ENCODE results near the gene MZF1. TPM values are rescaled to one million over a fixed set of nuclear protein-coding genes. Genes with fewer than 3 reads are reported as not detected.

Gene MZF1
- total and polyA plus RNA-seq, 2 donors (not counting 3 experiments of a cell fraction or from before 2014, with no cell fraction given): 26.4 to 30.8 TPM

- Histone ChIP-seq H3K27ac (ENCODE audit: insufficient read depth, low read depth, low read length) (no peak overlapping the region), H4K20me1 (replicated peaks; ENCODE audit: control insufficient read depth, extremely low read depth, insufficient read depth, low read length) (no peaks in the 10 kb centered on the region), H3K9me1 (replicated peaks; ENCODE audit: control insufficient read depth, extremely low read depth, insufficient read depth, low read length) (no peaks in the 10 kb centered on the region), H3K27me3 (ENCODE audit: control insufficient read depth in 2 of 2, insufficient read depth in 2 of 2, low read length in 2 of 2) (peaks cover 11 to 22% of the 10 kb centered on the region in 2 experiments), H3K4me3 (replicated peaks in 1 of 3; ENCODE audit: insufficient read depth in 1 of 3, low read depth in 1 of 3, low read length in 3 of 3) (no peak overlapping the region), H2AFZ (ENCODE audit: low read depth, low read length) (no peak overlapping the region), H3K9ac (replicated peaks; ENCODE audit: extremely low read depth, insufficient read depth, low read length) (no peak overlapping the region), H3K36me3 (ENCODE audit: control insufficient read depth in 2 of 2, extremely low read depth in 1 of 2, insufficient read depth in 2 of 2, low read length in 2 of 2) (peaks cover 5 to 10% of the 10 kb centered on the region in 2 experiments), H3K4me2 (ENCODE audit: insufficient read depth, low read length) (no peak overlapping the region), H3K79me2 (ENCODE audit: control insufficient read depth, insufficient read depth, low read length) (peaks cover 22% of the 10 kb centered on the region), H3K4me1 (ENCODE audit: control insufficient read depth, extremely low read depth, insufficient read depth, low read length) (peaks cover 34% of the 10 kb centered on the region), H3K9me3 (replicated peaks; ENCODE audit: control insufficient read depth, insufficient read depth, low read length) (no peaks in the 10 kb centered on the region)
- intact Hi-C loops (cut with micrococcal nuclease) (no loop called here), dilution Hi-C loops (cut with MboI; ENCODE audit: extremely low pct_ligation_motif_present, low sequenced_read_pairs) (no loop called here)
- POLR2A ChIA-PET: interaction anchor here (1.1 kb wide), 1 partner anchor 17 kb away, joined by 3 read pairs; the partner anchor contains the start of gene TRIM28
- DNase-seq (ENCODE audit: low read depth, low spot score) (no peak), FAIRE-seq (no peak)
- CTCF ChIA-PET: interaction anchor here (1.5 to 2.2 kb wide), 2 partner anchors 41 to 47 kb away, joined by 7 to 13 read pairs; partner anchors contain the start of gene ZBTB45
- no peak for TF ChIP-seq FOS (IDR thresholded peaks at IDR 0.05; ENCODE audit: borderline replicate concordance, insufficient read depth, low read length)
- TF ChIP-seq POLR2A (IDR thresholded peaks at IDR 0.05; ENCODE audit: low read depth, low read length): no peak
- TF ChIP-seq MYC (IDR thresholded peaks at IDR 0.05; ENCODE audit: low read depth, low read length): no peak
- TF ChIP-seq EZH2 (IDR thresholded peaks at IDR 0.05; ENCODE audit: borderline replicate concordance, low read depth, low read length, severe bottlenecking): no peak
- no peak for TF ChIP-seq CTCF (IDR thresholded peaks at IDR 0.05; ENCODE audit: extremely low read depth in 1 of 2, insufficient read depth in 1 of 2, low read depth in 1 of 2, low read length in 2 of 2)
- TF ChIP-seq JUN (IDR thresholded peaks at IDR 0.05; ENCODE audit: borderline replicate concordance, insufficient read depth, insufficient read length, low read depth): no peak
- TF ChIP-seq MAX (IDR thresholded peaks at IDR 0.05; ENCODE audit: insufficient read depth, insufficient read length): no peak
- BruUV-seq (replicated peaks): no TSS peak
Observed at GRCh38 chr19:58560921-58561320, 12.2 kb downstream of the MZF1 start.
